Measurements from ENCODE around the gene CYB561.

DNA sequence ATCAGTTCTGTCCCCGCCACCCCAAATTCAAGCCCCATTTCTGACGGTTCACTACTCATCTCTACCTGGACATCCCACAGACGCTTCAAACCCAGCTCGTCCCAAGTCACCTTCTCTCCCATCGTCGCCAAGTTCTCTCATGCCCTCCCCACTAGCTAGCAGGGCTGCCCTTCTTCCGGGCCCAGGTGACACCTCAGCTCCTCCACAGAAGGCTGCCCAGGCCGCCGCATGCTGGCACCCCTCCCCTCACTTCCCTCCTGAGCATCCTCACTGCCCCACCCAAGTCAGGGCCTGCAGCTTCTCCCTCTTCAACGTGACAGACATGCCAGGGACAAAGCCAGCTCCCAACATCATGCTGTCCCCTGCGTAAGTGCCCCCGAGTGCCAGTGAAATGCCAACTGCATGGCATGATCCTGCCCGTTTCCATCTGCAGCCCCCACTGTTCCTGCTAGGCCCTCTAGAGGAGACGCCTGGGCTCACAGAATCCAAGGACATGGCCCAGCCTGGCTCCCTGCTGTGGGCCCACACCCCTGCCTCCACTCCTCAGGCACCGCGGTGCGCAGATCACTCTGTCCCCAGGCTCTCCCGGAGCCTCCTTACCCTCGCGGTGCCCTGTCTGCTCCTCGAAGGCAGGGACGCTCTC is 5.9 kb downstream of the CYB561 start:
- no peak for TF ChIP-seq POLR2A (IDR thresholded peaks at IDR 0.05)
- TF ChIP-seq, protein P1, sequence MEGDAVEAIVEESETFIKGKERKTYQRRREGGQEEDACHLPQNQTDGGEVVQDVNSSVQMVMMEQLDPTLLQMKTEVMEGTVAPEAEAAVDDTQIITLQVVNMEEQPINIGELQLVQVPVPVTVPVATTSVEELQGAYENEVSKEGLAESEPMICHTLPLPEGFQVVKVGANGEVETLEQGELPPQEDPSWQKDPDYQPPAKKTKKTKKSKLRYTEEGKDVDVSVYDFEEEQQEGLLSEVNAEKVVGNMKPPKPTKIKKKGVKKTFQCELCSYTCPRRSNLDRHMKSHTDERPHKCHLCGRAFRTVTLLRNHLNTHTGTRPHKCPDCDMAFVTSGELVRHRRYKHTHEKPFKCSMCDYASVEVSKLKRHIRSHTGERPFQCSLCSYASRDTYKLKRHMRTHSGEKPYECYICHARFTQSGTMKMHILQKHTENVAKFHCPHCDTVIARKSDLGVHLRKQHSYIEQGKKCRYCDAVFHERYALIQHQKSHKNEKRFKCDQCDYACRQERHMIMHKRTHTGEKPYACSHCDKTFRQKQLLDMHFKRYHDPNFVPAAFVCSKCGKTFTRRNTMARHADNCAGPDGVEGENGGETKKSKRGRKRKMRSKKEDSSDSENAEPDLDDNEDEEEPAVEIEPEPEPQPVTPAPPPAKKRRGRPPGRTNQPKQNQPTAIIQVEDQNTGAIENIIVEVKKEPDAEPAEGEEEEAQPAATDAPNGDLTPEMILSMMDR (IDR thresholded peaks at IDR 0.05 in 4 of 5, conservative IDR thresholded peaks at IDR 0.05 in 1 of 5): no peak
